CD4-positive, alpha-beta T cell (primary cell): ENCODE measurements around the gene MYADM. TPM values are rescaled to one million over a fixed set of nuclear protein-coding genes. Genes with fewer than 3 reads are reported as not detected.

ENCODE experiments used
- ATAC-seq: fragments of 200-7000 bp; cut with Tn5 transposase; one replicate; pipeline ENCODE4 v1.10.0; 2022; ENCODE audit warnings: mild to moderate bottlenecking; ENCODE audit not compliant: poor library complexity
- CTCF ChIA-PET: fragments of 350-600 bp; sonication (Branson Sonifier 250); formaldehyde crosslinking; loops from one replicate; lab custom pipeline; 2021; ENCODE audit warnings: antibody characterized with exemption, inconsistent platforms; lab: Charles Lee
- POLR2A ChIA-PET: fragments of 350-600 bp; sonication (Branson Sonifier 250); formaldehyde crosslinking; loops from one replicate; lab custom pipeline; 2021; ENCODE audit warnings: antibody characterized with exemption, inconsistent platforms; lab: Charles Lee
- DNase-seq, 14 experiments: peaks; one replicate each; pipeline ENCODE4 v3.0.0-alpha.2; 2013 to 2020; ENCODE audit warnings: mixed read lengths in 2 of 14
- H3K27ac ChIP-seq, 2 donors: one replicate each; pipeline versions ENCODE4 v1.5.1 to v1.7.0; 2013; ENCODE audit warnings: low read length in 2 of 2, low read depth in 1 of 2, mild to moderate bottlenecking in 1 of 2
- H3K27me3 ChIP-seq, 2 experiments: 1 replicate in 1 of 2; 2 replicates in 1 of 2; pipeline versions ENCODE4 v1.6.1 to v1.7.0; 2013; ENCODE audit warnings: low read length in 2 of 2, control low read depth in 1 of 2, mild to moderate bottlenecking in 1 of 2, moderate library complexity in 1 of 2; ENCODE audit not compliant: insufficient read depth in 2 of 2, control insufficient read depth in 1 of 2
- H3K36me3 ChIP-seq: one replicate; pipeline ENCODE4 v1.6.1; 2013; ENCODE audit warnings: low read length, control low read depth; ENCODE audit not compliant: insufficient read depth
- H3K4me1 ChIP-seq: one replicate; pipeline ENCODE4 v1.6.1; 2013; ENCODE audit warnings: low read length, control low read depth; ENCODE audit not compliant: insufficient read depth
- H3K4me3 ChIP-seq: one replicate; pipeline ENCODE4 v1.5.1; 2013; ENCODE audit warnings: mild to moderate bottlenecking, low read length, moderate library complexity
- H3K9me3 ChIP-seq, 2 experiments: 1 replicate in 1 of 2; 2 replicates in 1 of 2; pipeline versions ENCODE4 v1.6.1 to v1.7.0; 2013; ENCODE audit warnings: low read length in 2 of 2, mild to moderate bottlenecking in 2 of 2, control low read depth in 1 of 2, moderate library complexity in 1 of 2; ENCODE audit not compliant: control insufficient read depth in 1 of 2, insufficient read depth in 1 of 2
- H3K27ac Mint-ChIP-seq: one replicate; pipeline ENCODE4 v1.8.0; 2020; ENCODE audit warnings: mixed read lengths
- H3K27me3 Mint-ChIP-seq: one replicate; pipeline ENCODE4 v1.8.0; 2021; ENCODE audit warnings: mixed read lengths
- H3K36me3 Mint-ChIP-seq: one replicate; pipeline ENCODE4 v1.8.0; 2021; ENCODE audit warnings: low read depth, mixed read lengths
- H3K4me1 Mint-ChIP-seq: one replicate; pipeline ENCODE4 v1.8.0; 2021; ENCODE audit warnings: low read depth, mixed read lengths
- H3K4me3 Mint-ChIP-seq: one replicate; pipeline ENCODE4 v1.8.0; 2020; ENCODE audit warnings: mild to moderate bottlenecking, mixed read lengths
- H3K9me3 Mint-ChIP-seq: one replicate; pipeline ENCODE4 v1.8.0; 2020; ENCODE audit warnings: mixed read lengths
- intact Hi-C, 2 experiments: fragments of 100-400 bp; cut with DNase I in 1 of 2; cut with micrococcal nuclease in 1 of 2; formaldehyde crosslinking; loops; one replicate each; pipeline versions ENCODE4 v1.15.1 to v1.9.0; 2023 to 2025; cut with DNase I, micrococcal nuclease
- total RNA-seq, 174 experiments: library from RNA in 2 of 174; stranded (reverse) in 2 of 174; gene quantifications; one replicate each; pipeline ENCODE4 v1.2.3 and lab custom pipeline; 2021 to 2026
- TF ChIP-seq, protein P1 (sequence below): fragments of 200-600 bp; IDR thresholded peaks from one replicate; pipeline ENCODE4 v1.8.0; 2022; ENCODE audit warnings: antibody characterized with exemption, mild to moderate bottlenecking

Gene MYADM
- total RNA-seq, 2 experiments from 2014 or later: 444 to 448 TPM

DNA sequence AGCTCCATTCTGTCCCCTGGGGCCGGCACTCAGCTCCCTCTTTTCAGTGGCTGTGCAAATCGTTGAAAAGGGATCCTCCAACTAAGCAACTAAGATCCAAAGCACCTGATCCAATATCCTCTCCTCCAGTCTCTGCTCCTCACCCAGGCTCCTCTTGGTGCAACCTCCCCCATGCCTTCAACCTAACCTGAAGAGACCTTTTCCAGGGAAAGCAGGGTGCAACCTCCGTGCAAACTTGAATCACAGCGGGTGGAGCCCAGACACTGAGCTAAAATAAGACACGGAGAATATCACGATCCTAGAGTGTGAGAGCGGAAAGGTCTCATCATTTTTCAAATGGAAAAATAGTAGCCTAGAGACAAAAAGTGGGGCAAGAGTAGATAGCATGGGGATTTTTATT lies 49.7 kb downstream of the MYADM start:
- Histone ChIP-seq H3K4me1 (no peaks in the 10 kb centered on the region), H3K9me3 (peaks cover 0 to 6% of the 10 kb centered on the region in 2 experiments), H3K27ac (no peak overlapping the region), H3K36me3 (no peaks in the 10 kb centered on the region), H3K4me3 (no peak overlapping the region), H3K27me3 (peaks cover 0 to 12% of the 10 kb centered on the region in 2 experiments)
- ChIA-PET CTCF (interaction anchor here (0.6 to 0.7 kb wide), 2 partner anchors 14 to 50 kb away, joined by 3 read pairs; no protein-coding TSS in a partner anchor), POLR2A (no interaction called here)
- Mint-ChIP-seq H3K27me3 (peaks cover 37% of the 10 kb centered on the region), H3K36me3 (no peaks in the 10 kb centered on the region), H3K9me3 (no peaks in the 10 kb centered on the region), H3K4me3 (no peak overlapping the region), H3K4me1 (no peaks in the 10 kb centered on the region), H3K27ac (no peak overlapping the region)
- TF ChIP-seq, protein P1, sequence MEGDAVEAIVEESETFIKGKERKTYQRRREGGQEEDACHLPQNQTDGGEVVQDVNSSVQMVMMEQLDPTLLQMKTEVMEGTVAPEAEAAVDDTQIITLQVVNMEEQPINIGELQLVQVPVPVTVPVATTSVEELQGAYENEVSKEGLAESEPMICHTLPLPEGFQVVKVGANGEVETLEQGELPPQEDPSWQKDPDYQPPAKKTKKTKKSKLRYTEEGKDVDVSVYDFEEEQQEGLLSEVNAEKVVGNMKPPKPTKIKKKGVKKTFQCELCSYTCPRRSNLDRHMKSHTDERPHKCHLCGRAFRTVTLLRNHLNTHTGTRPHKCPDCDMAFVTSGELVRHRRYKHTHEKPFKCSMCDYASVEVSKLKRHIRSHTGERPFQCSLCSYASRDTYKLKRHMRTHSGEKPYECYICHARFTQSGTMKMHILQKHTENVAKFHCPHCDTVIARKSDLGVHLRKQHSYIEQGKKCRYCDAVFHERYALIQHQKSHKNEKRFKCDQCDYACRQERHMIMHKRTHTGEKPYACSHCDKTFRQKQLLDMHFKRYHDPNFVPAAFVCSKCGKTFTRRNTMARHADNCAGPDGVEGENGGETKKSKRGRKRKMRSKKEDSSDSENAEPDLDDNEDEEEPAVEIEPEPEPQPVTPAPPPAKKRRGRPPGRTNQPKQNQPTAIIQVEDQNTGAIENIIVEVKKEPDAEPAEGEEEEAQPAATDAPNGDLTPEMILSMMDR: no peak
- DNase-seq (no peak), ATAC-seq (no peak)
- intact Hi-C loops: no loop called here

Other genes starting within 250 kb of the MYADM start
- gene DPRX, start 235.9 kb upstream of the MYADM start, total RNA-seq: not detected
- gene NLRP12, start 43.6 kb upstream of the MYADM start, total RNA-seq: under 1 TPM in 1 of 2 experiments, not detected in 1; 0.08 TPM
- 1 to 10 TPM; 1.5 to 1.6 TPM for gene PRKCG, start 14.3 kb downstream of the MYADM start, total RNA-seq
- gene CACNG7, start 41.4 kb downstream of the MYADM start, total RNA-seq: not detected
- gene CACNG8, start 95.1 kb downstream of the MYADM start, total RNA-seq: not detected
- gene CACNG6, start 123.8 kb downstream of the MYADM start, total RNA-seq: not detected
- gene VSTM1, start 196.0 kb downstream of the MYADM start, total RNA-seq: not detected
- not detected for gene TARM1, start 213.5 kb downstream of the MYADM start, total RNA-seq
- gene OSCAR, start 232.9 kb downstream of the MYADM start, total RNA-seq: under 1 TPM; 0.41 to 0.42 TPM
- 10 to 100 TPM; 63.0 to 63.5 TPM for gene NDUFA3, start 235.0 kb downstream of the MYADM start, total RNA-seq
- gene TFPT, start 247.8 kb downstream of the MYADM start, total RNA-seq: 10 to 100 TPM; 10.1 to 11.2 TPM
- gene PRPF31, start 247.9 kb downstream of the MYADM start, total RNA-seq: 10 to 100 TPM; 52.9 to 55.9 TPM